ENCODE data around the gene AGPS. TPM values are rescaled to one million over a fixed set of nuclear protein-coding genes. Genes with fewer than 3 reads are reported as not detected.

The AGPS gene
- total RNA-seq, 1 experiment from 2014 or later: 60.9 TPM

DNA sequence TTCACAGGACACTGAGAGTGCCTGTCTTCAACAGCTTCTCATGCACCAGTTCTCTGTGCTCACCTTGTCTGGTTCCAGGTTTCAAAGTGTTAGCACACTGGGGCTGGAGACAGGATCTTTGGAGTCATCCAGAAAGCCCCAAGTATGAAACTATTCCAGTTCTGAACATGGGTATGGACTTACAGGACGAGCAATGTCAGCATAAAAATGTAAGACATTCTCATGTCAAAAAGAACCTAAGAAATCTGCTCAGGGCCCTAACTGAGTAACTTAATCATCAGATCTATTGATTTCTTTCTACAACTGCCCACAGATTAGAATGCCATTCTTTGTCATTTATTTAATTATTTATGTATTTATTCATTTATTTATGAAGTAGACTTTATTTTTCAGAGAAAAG, 184.5 kb downstream of the AGPS start:
- TF ChIP-seq, protein P1, sequence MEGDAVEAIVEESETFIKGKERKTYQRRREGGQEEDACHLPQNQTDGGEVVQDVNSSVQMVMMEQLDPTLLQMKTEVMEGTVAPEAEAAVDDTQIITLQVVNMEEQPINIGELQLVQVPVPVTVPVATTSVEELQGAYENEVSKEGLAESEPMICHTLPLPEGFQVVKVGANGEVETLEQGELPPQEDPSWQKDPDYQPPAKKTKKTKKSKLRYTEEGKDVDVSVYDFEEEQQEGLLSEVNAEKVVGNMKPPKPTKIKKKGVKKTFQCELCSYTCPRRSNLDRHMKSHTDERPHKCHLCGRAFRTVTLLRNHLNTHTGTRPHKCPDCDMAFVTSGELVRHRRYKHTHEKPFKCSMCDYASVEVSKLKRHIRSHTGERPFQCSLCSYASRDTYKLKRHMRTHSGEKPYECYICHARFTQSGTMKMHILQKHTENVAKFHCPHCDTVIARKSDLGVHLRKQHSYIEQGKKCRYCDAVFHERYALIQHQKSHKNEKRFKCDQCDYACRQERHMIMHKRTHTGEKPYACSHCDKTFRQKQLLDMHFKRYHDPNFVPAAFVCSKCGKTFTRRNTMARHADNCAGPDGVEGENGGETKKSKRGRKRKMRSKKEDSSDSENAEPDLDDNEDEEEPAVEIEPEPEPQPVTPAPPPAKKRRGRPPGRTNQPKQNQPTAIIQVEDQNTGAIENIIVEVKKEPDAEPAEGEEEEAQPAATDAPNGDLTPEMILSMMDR (conservative IDR thresholded peaks at IDR 0.05): no peak
- Histone ChIP-seq H2BK120ac (ENCODE audit: low read depth, low read length, poor library complexity, severe bottlenecking) (no peak overlapping the region), H3K27me3 (ENCODE audit: insufficient read depth, low read length) (no peaks in the 10 kb centered on the region), H3K4ac (ENCODE audit: low read depth, low read length) (no peak overlapping the region), H4K91ac (ENCODE audit: insufficient read length, low read depth, low read length) (no peak overlapping the region), H4K5ac (ENCODE audit: insufficient read length, low read depth, low read length) (no peak overlapping the region), H2BK12ac (ENCODE audit: insufficient read length, low read depth, low read length) (no peak overlapping the region), H4K20me1 (ENCODE audit: control insufficient read depth, insufficient read depth, insufficient read length) (no peaks in the 10 kb centered on the region), H4K8ac (replicated peaks; ENCODE audit: insufficient read length, low read depth, low read length) (no peak overlapping the region), H3K4me1 (ENCODE audit: insufficient read depth, low read length) (no peaks in the 10 kb centered on the region), H3K56ac (ENCODE audit: insufficient read length, low read depth, low read length) (no peak overlapping the region), H3K9ac (ENCODE audit: extremely low read depth, insufficient read length, low read length) (no peak overlapping the region), H2BK5ac (ENCODE audit: insufficient read length, low read length) (no peak overlapping the region), H3K79me1 (ENCODE audit: insufficient read depth, low read depth, low read length, poor library complexity, severe bottlenecking) (no peaks in the 10 kb centered on the region), H3K23me2 (ENCODE audit: insufficient read length, low read depth, low read length, poor library complexity, severe bottlenecking) (no peaks in the 10 kb centered on the region), H3K23ac (ENCODE audit: insufficient read length, low read depth, low read length) (no peak overlapping the region), H2AK5ac (ENCODE audit: insufficient read length, low read length) (no peak overlapping the region), H3K79me2 (ENCODE audit: insufficient read depth, low read length) (no peaks in the 10 kb centered on the region), H2BK15ac (ENCODE audit: low read depth, low read length) (no peak overlapping the region), H3K27ac (ENCODE audit: insufficient read length, low read depth, low read length) (no peak overlapping the region), H3K4me2 (ENCODE audit: insufficient read depth, insufficient read length, low read length) (no peak overlapping the region), H3K9me3 (ENCODE audit: control insufficient read depth, low read depth, low read length) (no peaks in the 10 kb centered on the region), H2BK20ac (ENCODE audit: low read depth, low read length, poor library complexity, severe bottlenecking) (no peak overlapping the region), H2AFZ (ENCODE audit: low read length) (no peak overlapping the region), H3T11ph (ENCODE audit: low read length) (no peak overlapping the region), H3K14ac (ENCODE audit: insufficient read depth, low read length) (no peak overlapping the region), H3K18ac (ENCODE audit: insufficient read length, low read depth, low read length) (no peak overlapping the region)
- H3K27me3 Mint-ChIP-seq (ENCODE audit: low read depth): peaks cover 2% of the 10 kb centered on the region; the same call in 1 of the 2 replicates
- no CpG with 5 or more reads among the region's 1 CpG for WGBS (ENCODE audit: extremely low coverage, insufficient read length, low lambda C conversion rate)
- H3K4me1 Mint-ChIP-seq: no peaks in the 10 kb centered on the region
- no peak for DNase-seq
- H3K9me3 Mint-ChIP-seq: no peaks in the 10 kb centered on the region
- no peak overlapping the region for H3K4me3 Mint-ChIP-seq
- no peaks in the 10 kb centered on the region for H3K36me3 Mint-ChIP-seq (ENCODE audit: insufficient read depth in 1 of 3, low read depth in 3 of 3)
- H3K27ac Mint-ChIP-seq: no peak overlapping the region
